IPS-18c (cell line): ENCODE data around the gene MRPL14.
"Not testable (repeated sequence)": the region's sequence is repeated elsewhere in the genome, so short reads cannot be mapped to it uniquely, and the experiment has no call there.

ENCODE experiments used
- H3K4me3 ChIP-seq: 2 replicates; pipeline ENCODE4 v1.7.0; 2013; ENCODE audit warnings: low read depth, mild to moderate bottlenecking, low read length, moderate library complexity; ENCODE audit not compliant: insufficient read depth
- H3K9me3 ChIP-seq: one replicate; pipeline ENCODE4 v1.6.1; 2013; ENCODE audit warnings: mild to moderate bottlenecking, low read length, moderate library complexity; ENCODE audit not compliant: control insufficient read depth, insufficient read depth

Gene MRPL14

DNA sequence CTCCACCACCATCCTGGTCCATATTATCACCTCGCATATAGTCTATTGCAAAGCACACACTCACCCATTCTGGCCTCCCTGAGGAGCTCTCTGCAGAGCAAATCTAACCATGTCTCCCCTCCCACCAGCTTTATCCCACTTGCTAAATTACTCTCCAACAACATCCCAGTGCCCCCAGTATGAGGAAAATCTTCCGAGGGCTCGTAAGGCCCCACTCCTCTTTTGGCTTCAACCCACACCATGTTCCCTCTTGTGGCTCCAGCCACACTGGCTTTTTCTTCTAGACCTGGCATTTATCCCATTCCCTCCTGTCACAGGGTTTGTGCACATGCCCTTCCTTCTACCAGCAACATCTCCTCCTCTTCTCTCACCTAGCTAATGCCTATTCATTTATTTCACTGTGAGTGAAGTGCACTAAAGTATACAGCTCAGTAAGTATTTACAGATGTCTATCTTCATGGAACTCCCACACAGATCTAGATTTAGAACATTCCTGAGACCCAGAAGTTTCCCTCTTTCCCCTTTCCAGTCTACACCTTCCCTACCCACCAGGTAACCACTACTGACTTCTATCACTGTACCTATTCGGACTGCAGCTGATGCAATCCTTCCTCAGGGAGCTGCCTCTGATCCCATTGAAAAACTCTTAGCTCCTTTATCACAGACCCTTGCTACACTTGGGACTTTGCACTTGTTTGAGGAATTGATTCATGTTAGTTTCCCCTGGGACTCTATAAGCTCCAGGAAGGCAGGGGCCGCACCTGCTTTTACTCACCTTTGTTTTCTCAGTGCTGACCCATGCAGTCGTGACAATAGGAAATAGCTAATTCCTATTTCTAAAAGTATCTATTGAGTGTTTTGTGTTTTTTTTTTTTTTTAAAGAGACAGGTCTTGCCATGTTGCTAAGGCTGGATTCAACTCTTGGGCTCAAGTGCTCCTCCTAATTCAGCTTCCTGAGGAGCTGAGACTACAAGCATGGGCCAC is 15.5 kb downstream of the MRPL14 start:
- Histone ChIP-seq H3K4me3 (no peak overlapping the region), H3K9me3 (peaks cover 2% of the 10 kb centered on the region)

DNA sequence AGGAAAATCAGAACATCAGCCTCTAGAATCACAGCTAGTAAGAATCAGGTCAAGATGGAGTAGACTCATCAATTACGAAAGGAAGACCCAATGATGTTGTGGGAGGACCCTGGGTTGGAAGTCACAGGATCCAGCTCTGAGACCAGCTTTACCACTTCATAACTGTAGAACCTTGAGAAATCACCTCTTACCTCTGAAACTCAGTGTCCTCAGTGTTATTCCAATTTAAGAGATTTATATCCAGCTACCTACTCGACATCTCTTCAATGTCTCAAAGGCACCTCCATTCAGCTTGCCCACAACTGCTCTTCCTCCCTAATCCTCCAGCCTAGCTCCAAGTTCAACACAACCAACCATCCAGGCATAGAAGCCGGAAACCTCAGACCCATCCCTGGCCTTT is 16.3 kb downstream of the MRPL14 start:
- H3K9me3 ChIP-seq = peaks cover 2% of the 10 kb centered on the region
- H3K4me3 ChIP-seq = no peak overlapping the region

DNA sequence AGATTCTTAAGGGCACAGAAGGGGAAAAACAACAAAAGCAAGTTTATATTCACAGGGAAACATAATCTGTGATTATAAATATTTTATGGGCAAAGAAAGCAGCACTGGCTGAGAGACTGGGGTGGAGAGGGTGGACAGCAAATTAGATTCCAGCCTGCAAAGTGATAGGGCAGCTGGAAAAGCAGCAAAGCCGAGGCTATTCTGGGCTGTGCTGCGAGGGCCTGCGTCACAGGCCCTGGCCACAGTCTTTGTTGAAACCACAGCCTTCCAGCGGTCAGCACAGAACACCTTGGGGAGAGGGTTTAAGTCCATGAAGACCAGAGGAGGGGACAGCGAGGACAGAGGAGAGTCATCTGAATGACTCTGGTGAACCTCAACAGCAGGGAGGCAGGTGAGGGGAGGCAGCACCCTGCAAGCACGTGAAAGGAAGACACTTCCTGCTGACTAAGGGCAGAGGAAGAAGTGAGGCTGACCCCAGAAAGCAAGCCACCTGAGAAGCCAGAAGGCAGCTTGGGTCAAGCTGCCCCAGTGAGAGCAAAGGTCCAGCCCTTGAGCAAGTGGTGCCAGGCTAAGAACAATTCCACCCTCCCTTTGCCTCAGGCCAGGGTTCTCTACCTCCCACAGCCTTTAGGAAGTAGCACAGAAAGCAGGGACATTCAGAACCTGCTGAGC is 17.1 kb downstream of the MRPL14 start:
- Histone ChIP-seq H3K4me3 (no peak overlapping the region; the same call in 1 of the 2 replicates), H3K9me3 (peaks cover 2% of the 10 kb centered on the region)

DNA sequence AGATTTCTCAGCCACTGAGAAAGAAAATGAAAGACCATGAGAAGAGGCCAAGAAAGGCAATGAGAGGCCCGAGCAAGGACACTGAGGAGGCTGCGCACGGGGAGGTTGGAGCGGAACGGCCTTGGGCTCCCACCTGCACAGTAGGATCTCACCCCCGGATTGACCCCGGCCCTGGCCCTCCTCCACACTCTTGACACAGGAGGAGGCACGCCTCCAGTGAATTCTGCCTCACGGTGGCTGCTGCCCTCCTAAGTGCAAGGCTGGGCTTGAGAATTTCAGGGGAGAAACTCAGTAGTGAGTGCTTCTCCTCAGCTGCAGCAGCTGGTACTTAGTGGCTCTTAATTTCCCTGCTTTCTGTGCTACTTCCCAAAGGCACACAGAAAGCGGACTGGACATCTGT is 18.0 kb downstream of the MRPL14 start:
- Histone ChIP-seq H3K9me3 (peaks cover 2% of the 10 kb centered on the region), H3K4me3 (no peak overlapping the region)

DNA sequence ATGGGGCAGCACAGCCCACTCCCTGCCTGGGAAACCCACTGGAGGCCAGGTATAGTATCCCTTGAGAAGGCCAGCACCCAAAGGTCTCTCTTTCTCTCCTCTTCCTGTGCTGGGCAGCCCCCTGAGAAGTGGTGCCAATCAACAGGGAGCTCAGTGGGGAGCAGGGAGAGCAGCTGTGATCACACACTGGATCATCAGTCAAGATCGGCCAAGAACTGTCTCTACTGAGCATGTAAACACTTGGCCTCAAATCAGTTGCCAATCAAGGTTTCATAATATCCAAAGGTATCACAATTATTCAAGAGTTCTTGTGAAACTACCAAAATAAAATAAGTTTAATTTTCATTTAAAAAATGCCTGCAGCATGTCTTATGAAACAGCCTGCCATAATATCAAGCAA is 18.8 kb downstream of the MRPL14 start:
- Histone ChIP-seq H3K4me3 (no peak overlapping the region), H3K9me3 (peaks cover 2% of the 10 kb centered on the region)

DNA sequence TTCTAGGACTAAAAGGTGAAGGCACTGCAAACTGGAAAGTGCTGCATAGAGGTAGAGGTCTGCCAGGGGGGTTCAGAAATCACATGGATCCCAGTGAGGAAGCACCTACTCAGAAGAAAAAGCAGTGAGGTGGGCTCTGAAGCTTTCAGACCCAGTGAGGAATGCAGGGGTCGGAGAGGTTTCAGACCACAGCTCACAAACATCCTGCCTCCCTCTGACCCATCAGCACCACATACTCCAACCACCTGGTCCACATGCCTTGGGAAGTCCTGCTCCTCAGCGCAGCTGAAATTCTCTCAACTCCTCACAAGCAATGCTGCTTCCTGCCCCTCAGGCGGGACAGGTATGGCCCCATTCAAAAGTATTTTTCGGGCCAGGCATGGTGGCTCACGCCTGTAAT is 20.2 kb downstream of the MRPL14 start:
- H3K4me3 ChIP-seq = no peak overlapping the region
- H3K9me3 ChIP-seq = peaks cover 2% of the 10 kb centered on the region

DNA sequence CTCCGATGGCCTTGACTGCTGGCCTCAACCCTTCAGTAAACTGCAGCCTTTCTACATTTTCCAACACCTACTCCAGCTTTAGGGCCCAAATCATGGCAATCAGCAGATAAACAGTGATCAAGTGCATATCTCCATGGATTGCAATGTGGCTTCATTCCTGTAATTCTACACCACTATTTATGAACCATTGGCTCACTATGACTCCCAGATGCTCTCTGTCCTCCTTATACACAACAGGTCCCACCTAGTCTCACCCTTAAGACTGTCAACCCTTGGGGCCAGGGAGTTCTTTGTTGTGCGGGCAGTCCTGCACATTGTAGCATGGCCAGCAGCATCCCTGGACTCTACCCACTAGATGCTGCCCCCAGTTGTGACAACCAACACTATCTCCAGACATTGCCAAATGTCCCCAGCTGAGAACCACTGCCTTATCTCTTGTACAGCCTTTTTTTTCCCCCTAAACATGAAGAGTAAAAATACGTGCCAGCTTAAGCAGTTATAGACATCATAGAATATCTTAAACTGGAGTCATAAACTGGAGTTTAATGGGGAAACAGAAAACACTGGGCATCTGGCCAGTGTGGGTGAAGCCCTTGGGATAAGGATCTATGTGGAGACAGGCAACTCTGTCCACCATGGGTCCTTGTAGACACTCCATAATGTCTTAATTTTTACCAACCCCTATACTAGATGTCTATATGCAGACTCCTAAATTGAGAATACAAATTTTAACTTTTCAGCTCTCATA is 21.1 kb downstream of the MRPL14 start:
- Histone ChIP-seq H3K9me3 (peaks cover 2% of the 10 kb centered on the region), H3K4me3 (no peak overlapping the region)

DNA sequence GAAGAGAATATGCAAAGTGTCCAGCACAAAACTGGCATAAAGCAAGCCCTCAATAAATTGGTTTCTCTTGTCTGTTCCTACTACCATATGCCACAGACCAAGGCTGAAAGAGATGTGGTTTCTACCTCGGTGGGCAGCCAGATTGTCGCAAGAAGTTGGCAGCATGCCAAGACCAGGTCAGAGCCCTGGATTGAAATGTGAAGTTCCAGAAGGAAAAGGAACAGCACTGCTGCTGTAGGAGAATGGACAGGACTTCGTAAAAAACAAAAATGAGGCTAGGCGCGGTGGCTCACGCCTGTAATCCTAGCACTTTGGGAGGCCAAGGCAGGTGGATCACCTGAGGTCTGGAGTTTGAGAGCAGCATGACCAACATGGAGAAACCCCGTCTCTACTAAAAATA is 22.1 kb downstream of the MRPL14 start:
- H3K9me3 ChIP-seq = no peaks in the 10 kb centered on the region

DNA sequence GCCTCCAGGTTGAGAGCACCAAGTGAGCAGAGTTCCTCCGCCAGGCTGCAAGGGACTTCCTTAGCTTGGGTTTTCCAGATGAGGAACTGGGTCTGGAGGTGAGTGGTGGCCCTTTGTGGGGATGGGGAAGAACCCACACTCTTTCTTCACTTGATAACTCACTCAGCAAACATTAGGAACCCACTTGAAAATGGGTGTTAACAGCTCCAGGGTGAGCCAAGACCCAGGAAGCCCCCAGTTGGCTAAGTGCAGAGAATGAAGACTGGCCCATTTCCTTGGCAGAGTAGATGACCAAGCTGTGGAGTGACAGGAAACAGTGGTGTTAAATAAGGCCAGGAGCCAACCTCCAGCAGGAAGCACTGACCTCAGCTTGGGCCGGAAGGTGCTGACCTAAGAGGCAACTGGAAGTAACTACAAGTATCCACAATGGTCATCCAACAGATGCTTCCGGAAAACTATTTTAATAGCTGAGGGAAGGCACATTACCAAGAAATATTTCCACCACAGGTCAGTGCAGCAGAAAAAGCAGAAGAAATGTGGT is 22.7 kb downstream of the MRPL14 start:
- Histone ChIP-seq H3K4me3 (no peak overlapping the region), H3K9me3 (no peaks in the 10 kb centered on the region)

More for the DNA sequence above, 22.1 kb downstream of the MRPL14 start:
- no peak overlapping the region for H3K4me3 ChIP-seq

DNA sequence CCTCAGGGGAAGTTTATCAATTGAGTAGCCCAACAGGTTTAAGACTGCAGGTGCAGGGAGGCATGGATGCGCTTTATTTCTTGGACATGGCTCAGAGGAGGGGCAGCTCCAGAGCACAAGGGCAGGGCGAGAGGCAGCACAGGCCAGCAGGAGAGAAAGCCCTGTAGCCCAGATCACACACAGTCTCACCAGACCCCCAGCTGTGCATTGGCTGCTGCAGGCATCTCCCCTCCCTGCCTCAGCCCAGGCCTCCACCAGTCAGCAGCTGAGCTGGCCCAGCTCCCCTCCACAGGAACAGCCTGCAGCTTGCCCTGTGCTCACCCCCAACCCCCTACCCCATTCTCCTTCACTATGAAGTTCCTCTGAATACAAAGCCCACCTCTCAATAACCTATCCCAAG is 24.7 kb downstream of the MRPL14 start:
- Histone ChIP-seq H3K9me3 (no peaks in the 10 kb centered on the region), H3K4me3 (no peak overlapping the region)

DNA sequence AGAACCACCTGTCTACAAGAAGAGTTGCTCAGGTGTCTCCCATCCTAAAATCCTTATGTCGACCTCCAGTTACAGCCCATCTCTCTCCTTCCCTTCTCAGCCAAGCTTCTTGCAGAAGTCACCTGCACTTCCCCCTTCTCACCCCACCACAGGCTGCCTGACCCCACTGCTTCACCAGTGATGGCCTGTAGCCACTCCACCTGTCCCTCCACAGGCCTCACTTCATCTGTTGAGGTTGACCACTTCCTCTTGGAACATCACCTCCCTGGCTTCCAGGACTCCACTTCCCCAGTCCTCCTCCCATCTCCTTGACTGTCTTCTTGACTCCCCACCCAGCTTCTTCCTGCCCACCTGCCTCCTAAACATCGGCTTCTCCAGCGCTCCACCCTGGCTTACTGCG is 25.4 kb downstream of the MRPL14 start:
- no peaks in the 10 kb centered on the region for H3K9me3 ChIP-seq
- H3K4me3 ChIP-seq = no peak overlapping the region

DNA sequence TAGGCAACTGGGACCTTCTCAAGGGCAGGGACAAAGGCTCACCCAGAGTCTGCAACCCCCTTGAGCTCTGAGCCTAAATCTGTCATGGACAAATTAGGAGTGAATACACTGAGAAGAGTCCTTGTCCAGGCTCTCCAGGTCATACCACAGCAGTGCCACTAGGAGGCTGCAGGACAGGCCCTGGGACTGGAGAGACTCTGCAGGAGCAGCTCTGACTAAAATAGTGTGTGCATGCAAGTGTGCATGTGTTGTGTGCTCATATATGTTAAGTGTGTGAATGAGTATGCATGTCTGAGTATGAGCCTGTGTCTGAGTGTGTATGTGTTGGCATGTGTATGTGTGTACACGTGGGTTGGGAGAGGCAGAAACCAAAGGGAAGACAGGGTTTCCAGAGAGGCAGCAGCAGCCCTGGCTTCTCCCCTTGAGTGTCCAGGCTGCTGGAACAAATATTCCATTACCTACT is 27.1 kb downstream of the MRPL14 start:
- H3K9me3 ChIP-seq = no peaks in the 10 kb centered on the region
- H3K4me3 ChIP-seq = no peak overlapping the region

DNA sequence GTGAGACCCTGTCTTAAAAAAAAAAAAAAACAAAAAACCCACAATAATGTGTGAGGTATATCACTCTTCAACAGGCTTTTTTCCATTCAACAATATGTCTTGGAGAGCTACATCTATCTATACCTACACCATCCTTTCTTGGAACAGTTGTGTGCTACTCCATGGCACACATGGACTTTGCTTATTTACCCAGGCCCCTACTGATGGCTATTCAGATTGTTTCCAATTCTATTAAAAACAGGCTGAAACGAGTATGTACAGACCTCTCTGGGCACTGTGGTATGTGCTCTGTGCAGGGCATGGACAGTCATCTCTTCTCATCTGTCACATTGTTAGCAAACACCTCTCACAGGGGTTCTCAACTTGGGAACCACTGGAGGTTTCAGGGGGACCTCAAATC is 28.1 kb downstream of the MRPL14 start:
- Histone ChIP-seq H3K9me3 (no peaks in the 10 kb centered on the region), H3K4me3 (no peak overlapping the region)

DNA sequence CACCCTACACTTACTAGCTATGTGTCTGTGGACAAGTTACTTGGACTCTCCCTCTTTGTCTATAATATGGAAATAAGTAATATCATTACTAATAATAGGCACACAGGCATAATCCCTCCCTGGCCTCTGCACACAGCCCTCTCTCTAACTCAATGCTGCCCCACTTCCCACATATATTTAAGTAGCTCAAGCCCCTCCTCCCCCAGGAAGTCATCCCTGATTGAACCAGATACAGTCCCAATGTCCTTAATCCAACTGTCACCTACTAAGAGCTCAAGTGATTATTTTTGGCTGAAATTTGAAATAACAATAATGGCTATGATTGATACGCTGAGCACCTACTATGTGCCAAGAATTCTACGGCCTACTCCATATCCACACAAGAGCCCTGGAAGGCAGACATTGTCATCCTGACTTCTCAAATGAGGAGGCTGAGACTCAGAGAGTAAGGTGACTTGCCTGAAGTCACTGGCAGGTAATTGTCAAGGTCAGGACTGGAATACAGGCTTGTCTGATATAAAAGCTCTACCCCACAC is 29.4 kb downstream of the MRPL14 start:
- H3K4me3 ChIP-seq = no peak overlapping the region
- H3K9me3 ChIP-seq = no peaks in the 10 kb centered on the region

DNA sequence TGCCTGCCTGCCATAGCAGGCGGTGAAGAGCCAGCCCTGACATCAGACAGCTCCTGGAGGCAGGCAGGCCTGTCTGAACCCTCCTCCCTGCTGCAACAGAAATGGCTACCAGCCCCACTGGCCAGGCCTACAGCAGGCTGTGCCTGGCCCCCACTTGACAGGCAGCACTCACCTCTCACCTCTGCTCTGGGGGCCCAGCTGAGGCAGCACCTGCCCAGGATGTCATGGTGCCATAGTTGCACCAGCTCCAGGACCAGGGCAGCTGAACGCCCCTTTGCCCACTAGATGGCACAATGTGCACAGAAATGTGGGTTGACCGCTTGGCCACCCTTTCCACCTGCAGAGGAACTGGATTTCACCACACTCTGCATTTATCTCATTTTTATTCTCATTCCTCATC is 30.6 kb downstream of the MRPL14 start:
- Histone ChIP-seq H3K4me3 (no peak overlapping the region), H3K9me3 (no peaks in the 10 kb centered on the region)

DNA sequence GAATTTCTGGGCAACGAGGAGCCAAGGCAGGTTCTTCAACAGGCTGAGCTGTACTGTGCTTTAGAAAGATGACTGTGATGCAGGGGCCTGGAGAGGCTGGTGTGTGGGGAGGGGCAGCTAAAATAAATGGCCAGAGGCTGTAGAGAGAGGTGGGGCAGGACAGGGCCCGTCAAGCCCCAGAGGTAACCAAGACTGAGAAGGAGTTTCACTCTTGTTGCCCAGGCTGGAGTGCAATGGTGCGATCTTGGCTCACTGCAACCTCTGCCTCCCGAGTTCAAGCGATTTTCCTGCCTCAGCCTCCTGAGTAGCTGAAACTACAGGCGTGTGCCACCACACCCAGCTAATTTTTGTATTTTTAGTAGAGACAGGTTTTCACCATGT is 32.0 kb downstream of the MRPL14 start:
- not testable (repeated sequence) for H3K4me3 ChIP-seq, H3K9me3 ChIP-seq
